Caco-2 (cell line): ENCODE data around the gene ODF2L. TPM values are rescaled to one million over a fixed set of nuclear protein-coding genes. Genes with fewer than 3 reads are reported as not detected.

Experiments used
- BruUV-seq: library from RNA; stranded (reverse); fragments of 400-500 nt; replicated peaks from 2 replicates; lab custom pipeline; 2021; lab: Mats Ljungman, UMichigan
- CTCF ChIA-PET: fragments of 300-600 bp; sonication (Branson Sonifier 250); formaldehyde crosslinking; loops from one replicate; lab custom pipeline; 2022; ENCODE audit warnings: antibody characterized with exemption; lab: Charles Lee
- POLR2A ChIA-PET: fragments of 300-600 bp; sonication (Branson Sonifier 250); formaldehyde crosslinking; loops from one replicate; lab custom pipeline; 2022; ENCODE audit warnings: antibody characterized with exemption; lab: Charles Lee
- DNase-seq, 2 experiments: peaks; one replicate each; pipeline versions ENCODE4 v3.0.0 to v3.0.0-alpha.2; 2020 to 2022
- H3K27me3 ChIP-seq: replicated peaks from 2 replicates; pipeline ENCODE4 v1.6.0; 2011; ENCODE audit warnings: low read length; ENCODE audit not compliant: control insufficient read depth, insufficient read depth
- H3K36me3 ChIP-seq: 2 replicates; pipeline ENCODE4 v1.5.1; 2011; ENCODE audit warnings: low read length; ENCODE audit not compliant: control insufficient read depth, insufficient read depth
- H3K4me1 ChIP-seq: fragments of 250-450 bp; sonication (Bioruptor Pico); 2 replicates; pipeline ENCODE4 v1.5.1; 2020; ENCODE audit warnings: mild to moderate bottlenecking
- H3K4me3 ChIP-seq: 2 replicates; pipeline ENCODE4 v1.5.1; 2011; ENCODE audit warnings: low read depth, mild to moderate bottlenecking, control low read depth, low read length
- H3K9me3 ChIP-seq: fragments of 250-450 bp; sonication (Bioruptor Pico); 2 replicates; pipeline ENCODE4 v1.5.1; 2020; ENCODE audit warnings: mild to moderate bottlenecking, moderate library complexity
- H3K27ac Mint-ChIP-seq: one replicate; pipeline ENCODE4 v1.8.0; 2022; ENCODE audit warnings: mixed read lengths; ENCODE audit not compliant: unreplicated experiment
- H3K27me3 Mint-ChIP-seq: one replicate; pipeline ENCODE4 v1.8.0; 2022; ENCODE audit warnings: mixed read lengths; ENCODE audit not compliant: insufficient read depth, unreplicated experiment
- H3K36me3 Mint-ChIP-seq: one replicate; pipeline ENCODE4 v1.8.0; 2022; ENCODE audit warnings: mild to moderate bottlenecking, mixed read lengths; ENCODE audit not compliant: insufficient read depth, unreplicated experiment
- H3K4me1 Mint-ChIP-seq: one replicate; pipeline ENCODE4 v1.8.0; 2022; ENCODE audit warnings: low read depth, mixed read lengths; ENCODE audit not compliant: unreplicated experiment
- H3K4me3 Mint-ChIP-seq: one replicate; pipeline ENCODE4 v1.8.0; 2022; ENCODE audit warnings: mild to moderate bottlenecking, moderate library complexity, mixed read lengths; ENCODE audit not compliant: unreplicated experiment
- H3K9me3 Mint-ChIP-seq: one replicate; pipeline ENCODE4 v1.8.0; 2022; ENCODE audit warnings: mixed read lengths; ENCODE audit not compliant: unreplicated experiment
- intact Hi-C: fragments of 100-400 bp; cut with micrococcal nuclease; formaldehyde crosslinking; loops from one replicate; pipeline ENCODE4 v1.10.0; 2022; ENCODE audit not compliant: unreplicated experiment
- total RNA-seq: library from RNA; stranded (reverse); gene quantifications from 2 replicates; pipeline ENCODE4 v1.2.3, GENCODE V29; 2022
- TF ChIP-seq, protein P1 (sequence below), 2 experiments: fragments of 200-600 bp in 1 of 2; IDR thresholded peaks; 1 replicate in 1 of 2; 2 replicates in 1 of 2; pipeline versions ENCODE4 v1.5.1 to v1.8.0; 2011 to 2022; ENCODE audit warnings: antibody characterized with exemption in 1 of 2, control low read depth in 1 of 2, inconsistent platforms in 1 of 2, low read depth in 1 of 2, low read length in 1 of 2, mild to moderate bottlenecking in 1 of 2, moderate library complexity in 1 of 2; ENCODE audit not compliant: insufficient read depth in 1 of 2, severe bottlenecking in 1 of 2, unreplicated experiment in 1 of 2

The ODF2L gene
- total RNA-seq, 1 experiment from 2014 or later, result 9.7 TPM

DNA sequence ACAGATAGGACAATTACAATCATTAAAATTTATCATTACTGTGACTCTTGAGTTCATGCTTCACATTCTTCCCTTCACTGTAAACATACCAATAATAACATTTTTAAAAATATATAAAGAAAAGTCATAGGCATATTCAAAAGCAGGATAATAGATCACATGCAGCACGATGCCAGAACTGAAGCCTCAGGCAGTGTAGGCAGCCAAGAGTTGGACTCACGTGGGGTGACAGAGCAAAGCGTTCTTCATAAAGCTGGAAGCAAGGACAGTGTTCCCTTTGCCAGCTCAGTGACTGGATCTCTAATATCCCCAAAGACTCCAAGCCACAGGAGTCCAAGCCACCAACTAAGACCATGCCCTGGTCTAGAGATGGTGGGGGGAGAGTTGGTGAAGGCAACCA, 77.7 kb downstream of the ODF2L start:
- no peaks in the 10 kb centered on the region for H3K9me3 ChIP-seq
- ChIA-PET CTCF (no interaction called here), POLR2A (no interaction called here)
- intact Hi-C loops, result no loop called here
- no peaks in the 10 kb centered on the region for H3K27me3 ChIP-seq
- no peaks in the 10 kb centered on the region for H3K4me1 Mint-ChIP-seq
- H3K36me3 ChIP-seq, result no peaks in the 10 kb centered on the region
- no peak overlapping the region for H3K27ac Mint-ChIP-seq
- DNase-seq, result no peak
- H3K4me3 Mint-ChIP-seq, result no peak overlapping the region
- peaks cover 4% of the 10 kb centered on the region for H3K27me3 Mint-ChIP-seq
- H3K9me3 Mint-ChIP-seq, result no peaks in the 10 kb centered on the region
- TF ChIP-seq, protein P1, sequence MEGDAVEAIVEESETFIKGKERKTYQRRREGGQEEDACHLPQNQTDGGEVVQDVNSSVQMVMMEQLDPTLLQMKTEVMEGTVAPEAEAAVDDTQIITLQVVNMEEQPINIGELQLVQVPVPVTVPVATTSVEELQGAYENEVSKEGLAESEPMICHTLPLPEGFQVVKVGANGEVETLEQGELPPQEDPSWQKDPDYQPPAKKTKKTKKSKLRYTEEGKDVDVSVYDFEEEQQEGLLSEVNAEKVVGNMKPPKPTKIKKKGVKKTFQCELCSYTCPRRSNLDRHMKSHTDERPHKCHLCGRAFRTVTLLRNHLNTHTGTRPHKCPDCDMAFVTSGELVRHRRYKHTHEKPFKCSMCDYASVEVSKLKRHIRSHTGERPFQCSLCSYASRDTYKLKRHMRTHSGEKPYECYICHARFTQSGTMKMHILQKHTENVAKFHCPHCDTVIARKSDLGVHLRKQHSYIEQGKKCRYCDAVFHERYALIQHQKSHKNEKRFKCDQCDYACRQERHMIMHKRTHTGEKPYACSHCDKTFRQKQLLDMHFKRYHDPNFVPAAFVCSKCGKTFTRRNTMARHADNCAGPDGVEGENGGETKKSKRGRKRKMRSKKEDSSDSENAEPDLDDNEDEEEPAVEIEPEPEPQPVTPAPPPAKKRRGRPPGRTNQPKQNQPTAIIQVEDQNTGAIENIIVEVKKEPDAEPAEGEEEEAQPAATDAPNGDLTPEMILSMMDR (IDR thresholded peaks at IDR 0.05; ENCODE audit: insufficient read depth in 1 of 2, low read depth in 1 of 2, low read length in 1 of 2, severe bottlenecking in 1 of 2, unreplicated experiment in 1 of 2), result no peak
- BruUV-seq, result no TSS peak
- no peak overlapping the region for H3K4me3 ChIP-seq
- no peaks in the 10 kb centered on the region for H3K36me3 Mint-ChIP-seq
- H3K4me1 ChIP-seq, result no peaks in the 10 kb centered on the region

DNA sequence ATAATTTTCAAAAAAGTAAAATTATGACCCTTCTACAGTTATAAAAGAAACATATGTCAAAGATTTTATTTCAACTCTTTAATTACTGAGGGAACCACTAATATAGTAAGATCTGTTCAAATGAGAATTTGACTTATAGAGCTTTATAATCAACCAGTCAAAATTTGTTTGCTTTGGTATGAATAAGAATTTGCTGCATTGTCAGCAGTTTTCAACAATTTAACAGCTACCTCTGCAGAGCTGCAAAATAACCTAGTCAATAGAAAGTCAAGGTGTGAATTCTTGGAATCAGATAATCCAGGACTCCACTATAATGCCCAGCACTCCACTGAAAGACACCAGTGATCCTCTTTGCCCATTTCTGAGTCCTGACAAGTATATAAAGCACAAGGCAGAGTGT, 78.2 kb downstream of the ODF2L start:
- no peaks in the 10 kb centered on the region for H3K27me3 ChIP-seq
- no peaks in the 10 kb centered on the region for H3K9me3 ChIP-seq
- H3K4me1 ChIP-seq, result no peaks in the 10 kb centered on the region
- Mint-ChIP-seq H3K36me3 (no peaks in the 10 kb centered on the region), H3K9me3 (no peaks in the 10 kb centered on the region), H3K4me1 (no peaks in the 10 kb centered on the region), H3K27ac (no peak overlapping the region), H3K27me3 (peaks cover 4% of the 10 kb centered on the region), H3K4me3 (no peak overlapping the region)
- DNase-seq, result no peak
- no peaks in the 10 kb centered on the region for H3K36me3 ChIP-seq
- POLR2A ChIA-PET, result no interaction called here
- no TSS peak for BruUV-seq
- H3K4me3 ChIP-seq, result no peak overlapping the region
- intact Hi-C loops, result no loop called here
- TF ChIP-seq, protein P1 (IDR thresholded peaks at IDR 0.05; ENCODE audit: insufficient read depth in 1 of 2, low read depth in 1 of 2, low read length in 1 of 2, severe bottlenecking in 1 of 2, unreplicated experiment in 1 of 2), result no peak
- CTCF ChIA-PET, result no interaction called here

DNA sequence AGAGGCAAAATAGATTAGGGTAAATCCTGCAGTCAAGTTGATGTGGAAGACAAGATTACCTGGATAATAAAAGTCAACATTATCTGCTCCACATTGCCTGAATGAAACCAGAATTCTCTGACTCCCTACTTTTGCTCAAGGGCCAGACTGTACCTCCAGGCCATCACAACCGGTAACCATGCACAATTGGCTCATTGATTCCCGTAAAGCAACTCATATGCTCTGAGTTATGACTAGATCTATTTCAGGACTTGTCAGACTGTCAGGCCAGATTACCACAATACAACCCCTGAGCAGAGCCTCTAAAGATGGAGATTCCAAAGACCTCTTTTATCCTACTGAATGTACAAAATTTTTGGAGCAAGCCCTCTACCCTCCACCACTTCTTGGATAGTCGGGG, 90.4 kb downstream of the ODF2L start:
- CTCF ChIA-PET, result no interaction called here
- Histone ChIP-seq H3K4me3 (no peak overlapping the region), H3K36me3 (no peaks in the 10 kb centered on the region), H3K4me1 (no peaks in the 10 kb centered on the region), H3K27me3 (no peaks in the 10 kb centered on the region), H3K9me3 (no peaks in the 10 kb centered on the region)
- POLR2A ChIA-PET, result no interaction called here
- no peaks in the 10 kb centered on the region for H3K4me1 Mint-ChIP-seq
- BruUV-seq, result no TSS peak
- H3K27me3 Mint-ChIP-seq, result peaks cover 20% of the 10 kb centered on the region
- H3K4me3 Mint-ChIP-seq, result no peak overlapping the region
- intact Hi-C loops, result no loop called here
- no peak overlapping the region for H3K27ac Mint-ChIP-seq
- TF ChIP-seq, protein P1 (IDR thresholded peaks at IDR 0.05; ENCODE audit: insufficient read depth in 1 of 2, low read depth in 1 of 2, low read length in 1 of 2, severe bottlenecking in 1 of 2, unreplicated experiment in 1 of 2), result no peak
- H3K36me3 Mint-ChIP-seq, result no peaks in the 10 kb centered on the region
- no peaks in the 10 kb centered on the region for H3K9me3 Mint-ChIP-seq
- no peak for DNase-seq
